Measurements from ENCODE around the gene ME1. TPM values are rescaled to one million over a fixed set of nuclear protein-coding genes. Genes with fewer than 3 reads are reported as not detected.
"Not testable (repeated sequence)": the region's sequence is repeated elsewhere in the genome, so short reads cannot be mapped to it uniquely, and the experiment has no call there.

ME1 gene
- total RNA-seq, 1 experiment from 2014 or later: 15.0 TPM

DNA sequence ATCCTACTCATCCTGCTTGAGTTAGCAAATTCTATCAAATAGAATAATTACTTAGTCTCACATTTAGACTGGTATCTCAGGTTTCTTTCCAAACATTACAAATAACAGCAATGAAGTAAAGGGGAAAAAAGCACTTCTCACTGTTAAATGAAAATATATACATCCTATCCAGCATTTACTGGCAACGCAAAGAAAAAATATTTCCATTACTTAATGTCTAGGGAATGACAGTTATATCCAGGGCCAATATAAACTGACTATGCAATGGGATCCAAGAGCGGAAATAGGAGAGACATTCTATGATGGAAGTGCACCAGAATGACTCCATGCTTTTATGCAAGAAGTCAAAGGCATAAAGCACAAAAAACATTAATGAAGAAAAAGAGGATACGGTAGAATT lies 60.3 kb downstream of the ME1 start:
- DNase-seq (ENCODE audit: low read depth): no peak
- in situ Hi-C loops (cut with HindIII; ENCODE audit: low pct_unique_long_range_greater_than_20kb, low sequenced_read_pairs): no loop called here

GRCh38 chr6:83369692-83370091 lies 61.2 kb downstream of the ME1 start:
- DNase-seq (ENCODE audit: low read depth): no peak
- in situ Hi-C loops (cut with HindIII; ENCODE audit: low pct_unique_long_range_greater_than_20kb, low sequenced_read_pairs): no loop called here

DNA sequence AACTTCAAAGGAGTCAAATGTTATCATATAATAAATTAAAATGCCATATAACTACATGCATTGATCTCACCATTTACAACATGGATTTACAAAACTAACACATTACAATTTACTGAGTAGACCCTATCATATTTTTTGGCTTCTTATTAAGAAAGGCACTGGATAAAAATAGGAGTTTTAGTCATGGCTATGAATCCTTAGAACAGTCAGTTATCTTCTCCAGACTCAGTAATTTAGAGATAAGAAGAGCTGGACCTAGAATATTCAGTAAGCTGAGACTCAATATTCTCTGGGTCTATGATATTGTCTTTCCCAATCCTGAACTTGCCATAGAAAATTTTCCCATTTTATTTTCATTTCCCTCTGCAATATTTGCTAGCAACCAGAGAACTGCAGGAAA lies 62.3 kb downstream of the ME1 start:
- in situ Hi-C loops (cut with HindIII; ENCODE audit: low pct_unique_long_range_greater_than_20kb, low sequenced_read_pairs): no loop called here
- no peak for DNase-seq (ENCODE audit: low read depth)

- no peak for DNase-seq (ENCODE audit: low read depth)
- in situ Hi-C loops (cut with HindIII; ENCODE audit: low pct_unique_long_range_greater_than_20kb, low sequenced_read_pairs): no loop called here
Observed at GRCh38 chr6:83367104-83367503, 63.7 kb downstream of the ME1 start.

DNA sequence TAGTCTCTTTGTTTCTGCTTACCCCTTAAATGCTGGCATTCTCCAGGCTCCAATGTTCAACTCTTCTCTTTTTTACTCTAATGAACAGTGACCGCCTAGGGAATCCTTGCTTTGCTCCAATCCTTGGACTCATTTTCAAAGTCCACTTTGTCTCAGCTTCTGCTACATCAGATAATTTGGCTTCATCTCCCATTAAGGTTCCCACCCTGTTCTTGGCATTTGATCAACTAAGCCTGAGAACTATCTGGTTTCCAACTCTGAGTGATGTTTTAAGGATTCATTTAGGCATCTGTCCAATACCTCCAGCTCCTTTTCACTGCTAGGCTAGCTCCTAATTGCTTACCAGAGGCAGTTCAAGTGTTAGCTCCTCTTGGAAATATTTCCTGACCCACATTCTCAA lies 64.9 kb downstream of the ME1 start:
- in situ Hi-C loops (cut with HindIII; ENCODE audit: low pct_unique_long_range_greater_than_20kb, low sequenced_read_pairs): no loop called here
- DNase-seq (ENCODE audit: low read depth): no peak

DNA sequence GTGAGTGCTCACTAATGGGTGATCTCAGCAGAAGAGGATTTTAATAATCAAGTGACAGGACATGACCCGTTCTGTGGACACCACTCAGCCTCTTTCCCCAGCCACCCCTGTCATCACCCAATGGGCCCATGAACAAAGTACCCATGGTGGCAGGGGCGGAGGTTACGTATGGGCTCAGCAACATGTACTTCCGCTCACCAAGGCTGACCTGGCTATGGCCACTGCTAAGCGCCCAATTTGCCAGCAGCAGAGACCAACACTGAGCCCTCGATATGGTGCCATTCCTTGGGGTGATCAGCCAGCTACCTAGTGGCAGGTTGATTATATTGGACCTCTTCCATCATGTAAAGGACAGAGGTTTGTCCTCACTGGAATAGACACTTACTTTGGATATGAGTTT lies 68.5 kb downstream of the ME1 start:
- DNase-seq (ENCODE audit: low read depth); in situ Hi-C loops (cut with HindIII; ENCODE audit: low pct_unique_long_range_greater_than_20kb, low sequenced_read_pairs): not testable (repeated sequence)

DNA sequence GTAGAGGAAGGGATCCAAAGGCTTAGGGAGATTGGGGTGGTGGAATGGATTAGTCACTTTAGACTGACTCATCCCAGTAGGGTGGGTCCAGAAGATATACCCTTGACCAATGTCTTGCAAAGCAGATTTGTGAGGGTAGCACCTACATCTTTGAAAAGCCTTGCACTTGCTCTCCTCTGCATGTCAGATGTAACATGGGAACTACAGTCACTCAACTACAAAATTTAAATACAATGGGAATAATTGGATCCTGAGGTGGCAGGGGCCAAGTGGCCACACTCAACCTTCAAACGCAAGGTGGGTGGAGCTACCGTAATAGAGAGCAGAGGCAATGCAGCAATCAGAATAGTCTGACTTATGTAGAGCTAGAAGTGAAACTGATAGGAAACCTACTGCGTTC lies 71.2 kb downstream of the ME1 start:
- DNase-seq (ENCODE audit: low read depth): no peak
- in situ Hi-C loops (cut with HindIII; ENCODE audit: low pct_unique_long_range_greater_than_20kb, low sequenced_read_pairs): no loop called here

- no peak for DNase-seq (ENCODE audit: low read depth)
- in situ Hi-C loops (cut with HindIII; ENCODE audit: low pct_unique_long_range_greater_than_20kb, low sequenced_read_pairs): no loop called here
Observed at GRCh38 chr6:83354747-83355146, 76.1 kb downstream of the ME1 start.

GRCh38 chr6:83352424-83353061 lies 78.3 kb downstream of the ME1 start:
- in situ Hi-C loops (cut with HindIII; ENCODE audit: low pct_unique_long_range_greater_than_20kb, low sequenced_read_pairs): no loop called here
- DNase-seq (ENCODE audit: low read depth): no peak

DNA sequence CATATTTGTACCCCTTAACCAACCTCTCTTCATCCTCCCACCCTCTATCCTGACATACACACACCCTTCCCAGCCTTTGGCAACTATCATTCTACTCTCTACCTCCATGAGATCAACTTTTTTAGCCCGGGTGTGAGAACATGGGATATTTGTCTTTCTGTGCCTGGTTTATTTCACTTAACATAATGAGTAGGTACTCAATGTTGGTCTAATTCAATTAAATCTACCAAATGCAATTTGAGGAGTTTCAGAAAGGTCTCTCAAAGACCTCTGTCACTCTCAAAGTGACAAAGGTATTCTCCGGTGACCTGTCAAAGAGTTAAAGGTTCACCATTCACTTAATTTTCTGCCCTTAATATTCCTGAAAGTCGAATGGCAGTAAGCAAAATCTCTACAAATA lies 87.7 kb downstream of the ME1 start:
- in situ Hi-C loops (cut with HindIII; ENCODE audit: low pct_unique_long_range_greater_than_20kb, low sequenced_read_pairs): no loop called here
- no peak for DNase-seq (ENCODE audit: low read depth)

GRCh38 chr6:83341765-83342164 lies 89.1 kb downstream of the ME1 start:
- DNase-seq (ENCODE audit: low read depth): peak; percentile 15
- in situ Hi-C loops (cut with HindIII; ENCODE audit: low pct_unique_long_range_greater_than_20kb, low sequenced_read_pairs): no loop called here

GRCh38 chr6:83333916-83334315 lies 96.9 kb downstream of the ME1 start:
- DNase-seq (ENCODE audit: low read depth); in situ Hi-C loops (cut with HindIII; ENCODE audit: low pct_unique_long_range_greater_than_20kb, low sequenced_read_pairs): not testable (repeated sequence)

DNA sequence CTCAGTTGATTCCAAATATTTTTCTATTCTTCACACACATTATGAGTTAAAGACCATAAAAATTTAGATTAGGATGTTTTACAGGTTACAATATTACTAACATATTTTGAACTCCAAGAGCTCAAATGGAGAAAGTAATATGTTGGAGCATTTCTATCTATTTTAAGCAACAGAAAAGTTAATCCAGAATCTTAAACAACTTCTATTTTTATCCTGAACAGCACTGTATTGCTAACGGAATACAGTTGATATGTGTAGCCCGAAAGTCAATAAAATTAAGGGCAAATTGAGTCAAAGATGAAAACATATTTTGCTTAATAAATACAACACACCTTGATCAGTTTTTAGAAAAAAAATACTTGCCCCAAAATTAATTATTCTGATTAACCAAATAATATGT lies 97.4 kb downstream of the ME1 start:
- no peak for DNase-seq (ENCODE audit: low read depth)
- in situ Hi-C loops (cut with HindIII; ENCODE audit: low pct_unique_long_range_greater_than_20kb, low sequenced_read_pairs): no loop called here

GRCh38 chr6:83314693-83315092 lies 116.2 kb downstream of the ME1 start:
- no peak for DNase-seq (ENCODE audit: low read depth)
- in situ Hi-C loops (cut with HindIII; ENCODE audit: low pct_unique_long_range_greater_than_20kb, low sequenced_read_pairs): no loop called here

- in situ Hi-C loops (cut with HindIII; ENCODE audit: low pct_unique_long_range_greater_than_20kb, low sequenced_read_pairs): no loop called here
- DNase-seq (ENCODE audit: low read depth): no peak
Observed at GRCh38 chr6:83313882-83314281, 117.0 kb downstream of the ME1 start.

- no peak for DNase-seq (ENCODE audit: low read depth)
- in situ Hi-C loops (cut with HindIII; ENCODE audit: low pct_unique_long_range_greater_than_20kb, low sequenced_read_pairs): no loop called here
Observed at GRCh38 chr6:83311231-83311630, 119.6 kb downstream of the ME1 start.

- no peak for DNase-seq (ENCODE audit: low read depth)
- in situ Hi-C loops (cut with HindIII; ENCODE audit: low pct_unique_long_range_greater_than_20kb, low sequenced_read_pairs): no loop called here
Observed at GRCh38 chr6:83310046-83310445, 120.8 kb downstream of the ME1 start.

GRCh38 chr6:83309344-83309743 lies 121.5 kb downstream of the ME1 start:
- in situ Hi-C loops (cut with HindIII; ENCODE audit: low pct_unique_long_range_greater_than_20kb, low sequenced_read_pairs): no loop called here

GRCh38 chr6:83308833-83309232 lies 122.0 kb downstream of the ME1 start:
- in situ Hi-C loops (cut with HindIII; ENCODE audit: low pct_unique_long_range_greater_than_20kb, low sequenced_read_pairs): no loop called here
- DNase-seq (ENCODE audit: low read depth): no peak

More at GRCh38 chr6:83309344-83309743, 121.5 kb downstream of the ME1 start:
- no peak for DNase-seq (ENCODE audit: low read depth)

GRCh38 chr6:83307849-83308248 lies 123.0 kb downstream of the ME1 start:
- in situ Hi-C loops (cut with HindIII; ENCODE audit: low pct_unique_long_range_greater_than_20kb, low sequenced_read_pairs): no loop called here
- no peak for DNase-seq (ENCODE audit: low read depth)

DNA sequence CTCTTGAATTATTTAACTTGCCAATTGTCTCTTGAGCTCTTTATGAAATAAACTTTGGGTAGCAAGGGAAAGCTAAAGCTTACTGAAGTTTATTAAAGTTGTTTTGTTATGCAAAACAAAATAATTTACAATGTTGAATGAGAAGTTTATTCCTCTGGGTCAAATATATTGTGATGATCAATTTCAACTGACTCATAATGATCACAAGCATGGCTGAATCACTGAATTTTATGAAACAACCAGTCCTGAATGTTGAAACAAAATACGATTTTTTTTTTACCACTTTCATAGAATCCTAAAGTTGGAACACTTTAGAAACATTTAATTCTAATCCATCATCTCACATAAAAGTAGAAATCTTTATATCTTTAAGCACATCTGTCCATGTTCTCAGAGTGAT lies 127.4 kb downstream of the ME1 start:
- in situ Hi-C loops (cut with HindIII; ENCODE audit: low pct_unique_long_range_greater_than_20kb, low sequenced_read_pairs): no loop called here
- DNase-seq (ENCODE audit: low read depth): no peak
